Body of pancreas (tissue), 4 donors: Measurements from ENCODE around the gene RAI1. TPM values are rescaled to one million over a fixed set of nuclear protein-coding genes. Genes with fewer than 3 reads are reported as not detected.

ENCODE experiments used
- ATAC-seq: fragments of 150-250 bp; one replicate; pipeline ENCODE4 v1.9.1; 2016
- DNase-seq, 4 donors: peaks; one replicate each; pipeline ENCODE4 v3.0.0-alpha.2; 2019
- H3K27ac ChIP-seq, 4 donors: fragments of 200-600 bp; sonication (generic); 1 replicate in 3 of 4; 2 replicates in 1 of 4; pipeline versions ENCODE4 v1.5.1 to v1.6.1; 2016 to 2019; ENCODE audit warnings: mild to moderate bottlenecking in 1 of 4, mixed read lengths in 1 of 4, moderate library complexity in 1 of 4
- H3K27me3 ChIP-seq, 2 donors: fragments of 200-600 bp; sonication (generic); one replicate each; pipeline ENCODE4 v1.6.0; 2016; ENCODE audit warnings: mild to moderate bottlenecking in 1 of 2
- H3K36me3 ChIP-seq, 2 donors: fragments of 200-600 bp; sonication (generic); replicated peaks in 1 of 2; 2 replicates each; pipeline ENCODE4 v1.5.1; 2016; ENCODE audit warnings: low read depth in 2 of 2; ENCODE audit not compliant: insufficient read depth in 1 of 2
- H3K4me1 ChIP-seq: fragments of 200-600 bp; sonication (generic); one replicate; pipeline ENCODE4 v1.6.0; 2016
- H3K4me3 ChIP-seq, 2 donors: fragments of 200-600 bp; sonication (generic); 1 replicate in 1 of 2; 2 replicates in 1 of 2; pipeline ENCODE4 v1.5.1; 2016 to 2019
- H3K9me3 ChIP-seq, 3 donors: fragments of 200-600 bp; sonication (generic); 1 replicate in 2 of 3; 2 replicates in 1 of 3; pipeline ENCODE4 v1.5.1; 2016
- POLR2A ChIP-seq, 3 donors: fragments of 450-650 bp; IDR thresholded peaks; one replicate each; pipeline ENCODE4 v1.6.1; 2016; ENCODE audit warnings: antibody characterized with exemption in 3 of 3, mild to moderate bottlenecking in 2 of 3
- WGBS, 2 donors: methylation state at CpG; one replicate each; pipeline ENCODE4 v1.1.5; 2017; 5-methylcytosine and 5-hydroxymethylcytosine counted together
- intact Hi-C: fragments of 100-400 bp; cut with DNase I; formaldehyde crosslinking; loops from one replicate; pipeline ENCODE4 v1.15.1; 2023
- total RNA-seq, 2 donors: library from RNA; depleted of rRNA; stranded (reverse); fragments of >200 nt; gene quantifications; one replicate each; pipeline ENCODE4 v1.1.0, GENCODE V29; 2016
- TF ChIP-seq, protein P1 (sequence below), 7 experiments: fragments of 450-650 bp in 4 of 7; fragments of 200-600 bp in 3 of 7; sonication (generic) in 3 of 7; IDR thresholded peaks; one replicate each; pipeline ENCODE4 v1.5.1; 2016 to 2019; ENCODE audit warnings: antibody characterized with exemption in 7 of 7

The RAI1 gene
- total RNA-seq, 2 donors from 2014 or later: 16.3 to 41.5 TPM

DNA sequence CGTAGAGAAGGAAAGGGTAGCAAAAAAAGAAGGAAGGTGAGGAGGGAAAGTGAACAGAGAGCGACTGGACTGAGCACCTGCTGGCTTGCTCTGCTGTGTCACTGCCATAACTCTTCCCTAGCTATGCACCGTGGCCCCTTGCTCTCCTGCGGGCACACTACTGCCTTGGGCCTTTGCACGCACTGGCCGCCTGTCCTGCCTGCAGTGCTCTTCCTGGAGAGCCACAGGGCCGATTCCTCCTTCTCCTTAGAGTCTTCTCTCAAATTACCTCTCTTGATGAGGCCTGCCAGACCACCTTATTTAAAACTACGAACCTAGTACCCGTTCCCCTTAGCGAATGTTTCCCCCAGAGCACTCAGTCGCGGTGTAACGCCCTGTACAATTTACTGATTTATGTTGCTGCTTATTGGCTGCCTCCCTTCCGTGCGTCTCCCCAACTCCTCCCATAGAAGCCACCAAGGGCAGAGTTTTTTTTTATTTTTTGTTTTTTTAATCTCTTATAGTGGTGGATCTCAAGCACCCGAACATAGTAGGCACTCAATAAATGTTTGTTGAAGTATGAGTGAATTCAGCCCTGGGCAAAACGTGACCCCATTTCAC, 70.3 kb downstream of the RAI1 start:
- no peaks in the 10 kb centered on the region for H3K36me3 ChIP-seq
- WGBS, 2 donors: 51 to 59% methylated on average over 17 of the region's 17 CpGs
- ATAC-seq (no peak), DNase-seq (no peak)
- H3K4me1 ChIP-seq: peaks cover 42% of the 10 kb centered on the region
- H3K27ac ChIP-seq: peak overlapping the region; percentile 12 to 81 (median 68)
- H3K27me3 ChIP-seq: no peaks in the 10 kb centered on the region
- no peak overlapping the region for H3K4me3 ChIP-seq
- intact Hi-C loops: no loop called here
- TF ChIP-seq POLR2A (IDR thresholded peaks at IDR 0.05): no peak
- TF ChIP-seq, protein P1, sequence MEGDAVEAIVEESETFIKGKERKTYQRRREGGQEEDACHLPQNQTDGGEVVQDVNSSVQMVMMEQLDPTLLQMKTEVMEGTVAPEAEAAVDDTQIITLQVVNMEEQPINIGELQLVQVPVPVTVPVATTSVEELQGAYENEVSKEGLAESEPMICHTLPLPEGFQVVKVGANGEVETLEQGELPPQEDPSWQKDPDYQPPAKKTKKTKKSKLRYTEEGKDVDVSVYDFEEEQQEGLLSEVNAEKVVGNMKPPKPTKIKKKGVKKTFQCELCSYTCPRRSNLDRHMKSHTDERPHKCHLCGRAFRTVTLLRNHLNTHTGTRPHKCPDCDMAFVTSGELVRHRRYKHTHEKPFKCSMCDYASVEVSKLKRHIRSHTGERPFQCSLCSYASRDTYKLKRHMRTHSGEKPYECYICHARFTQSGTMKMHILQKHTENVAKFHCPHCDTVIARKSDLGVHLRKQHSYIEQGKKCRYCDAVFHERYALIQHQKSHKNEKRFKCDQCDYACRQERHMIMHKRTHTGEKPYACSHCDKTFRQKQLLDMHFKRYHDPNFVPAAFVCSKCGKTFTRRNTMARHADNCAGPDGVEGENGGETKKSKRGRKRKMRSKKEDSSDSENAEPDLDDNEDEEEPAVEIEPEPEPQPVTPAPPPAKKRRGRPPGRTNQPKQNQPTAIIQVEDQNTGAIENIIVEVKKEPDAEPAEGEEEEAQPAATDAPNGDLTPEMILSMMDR (IDR thresholded peaks at IDR 0.05): no peak
- H3K9me3 ChIP-seq: no peaks in the 10 kb centered on the region

DNA sequence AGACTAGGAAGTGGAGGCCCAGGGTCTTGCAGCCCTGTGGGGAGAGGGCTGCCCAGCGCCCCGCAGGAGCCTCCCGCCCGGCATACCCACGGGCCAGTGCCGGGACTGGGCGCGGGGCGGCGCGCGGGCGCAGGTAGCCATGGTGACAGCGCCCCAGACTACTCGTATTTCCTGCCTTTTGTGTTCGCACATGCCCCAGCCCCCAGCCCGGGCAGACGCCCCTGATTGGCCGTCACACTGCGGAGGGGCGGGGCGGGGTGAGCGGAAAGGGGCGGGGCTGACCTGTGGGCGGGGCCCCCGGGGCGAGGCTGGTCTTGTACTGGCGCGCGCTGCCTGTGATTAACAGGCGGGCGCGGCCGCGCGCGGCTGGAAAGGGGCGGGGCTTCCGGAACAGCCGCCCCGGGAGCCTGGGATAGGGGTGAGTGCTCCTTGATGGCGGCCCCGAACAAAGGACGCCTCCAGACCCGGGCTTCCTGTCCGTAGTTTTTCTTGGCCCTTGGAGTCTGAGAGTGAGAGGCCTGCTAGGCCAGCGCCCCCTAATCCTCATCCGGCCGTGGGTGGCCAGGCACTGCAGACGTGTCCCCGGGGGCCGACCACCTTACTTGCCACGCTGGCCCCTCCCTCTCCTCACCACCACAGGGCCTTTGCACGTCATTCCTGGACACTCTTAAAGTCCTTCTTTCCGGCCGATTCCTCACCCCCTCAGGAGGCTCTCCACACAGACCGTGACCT, 71.0 kb downstream of the RAI1 start:
- TF ChIP-seq, protein P1 (IDR thresholded peaks at IDR 0.05): peak in 6 of 7 experiments; percentile 17 to 52 (median 40)
- TF ChIP-seq POLR2A (IDR thresholded peaks at IDR 0.05): peak in 2 of 3 donors; percentile 52 to 56
- Histone ChIP-seq H3K27ac (peak overlapping the region; percentile 28 to 81 (median 68)), H3K9me3 (no peaks in the 10 kb centered on the region), H3K27me3 (no peaks in the 10 kb centered on the region), H3K36me3 (no peaks in the 10 kb centered on the region), H3K4me3 (peak overlapping the region in 1 of 2 donors; percentile 34), H3K4me1 (peaks cover 42% of the 10 kb centered on the region)
- intact Hi-C loops: no loop called here
- 4 to 7% methylated on average over 24 to 56 of the region's 57 CpGs for WGBS, 2 donors
- peak; percentile 95 for ATAC-seq
- peak; percentile 97 to 98 (median 97) for DNase-seq

DNA sequence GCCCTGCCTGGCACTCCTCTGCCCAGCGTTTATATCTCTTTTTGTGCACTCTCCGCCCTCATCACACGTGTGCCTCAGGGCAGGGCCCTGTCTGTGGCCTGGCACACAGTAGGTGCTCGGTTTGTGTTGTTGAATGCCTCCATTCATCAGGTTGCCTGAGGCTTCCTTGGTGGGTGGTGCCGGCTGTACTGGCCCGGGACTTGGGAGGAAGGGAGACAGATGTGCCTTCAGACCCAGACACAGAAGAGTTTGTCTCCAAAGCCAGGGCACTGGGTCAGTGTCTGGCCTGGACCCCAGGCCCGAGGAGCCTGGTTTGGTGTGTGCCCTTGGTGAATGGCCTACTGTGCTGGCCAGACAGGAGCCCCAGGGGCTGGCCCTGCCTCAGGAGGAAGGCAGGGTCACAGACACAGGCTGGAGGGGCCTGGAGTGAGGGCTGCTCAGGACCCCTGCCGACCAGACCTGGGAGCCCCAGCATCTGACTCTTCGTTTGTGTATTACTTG, 71.6 kb downstream of the RAI1 start:
- no peak for ATAC-seq
- DNase-seq: no peak
- H3K9me3 ChIP-seq: no peaks in the 10 kb centered on the region
- H3K36me3 ChIP-seq: no peaks in the 10 kb centered on the region
- intact Hi-C loops: no loop called here
- no peaks in the 10 kb centered on the region for H3K27me3 ChIP-seq
- H3K4me3 ChIP-seq: no peak overlapping the region
- 41% methylated on average over 7 to 8 of the region's 9 CpGs for WGBS, 2 donors
- H3K27ac ChIP-seq: peak overlapping the region; percentile 28 to 81 (median 64)
- TF ChIP-seq, protein P1 (IDR thresholded peaks at IDR 0.05): no peak
- TF ChIP-seq POLR2A (IDR thresholded peaks at IDR 0.05): no peak
- peaks cover 42% of the 10 kb centered on the region for H3K4me1 ChIP-seq

DNA sequence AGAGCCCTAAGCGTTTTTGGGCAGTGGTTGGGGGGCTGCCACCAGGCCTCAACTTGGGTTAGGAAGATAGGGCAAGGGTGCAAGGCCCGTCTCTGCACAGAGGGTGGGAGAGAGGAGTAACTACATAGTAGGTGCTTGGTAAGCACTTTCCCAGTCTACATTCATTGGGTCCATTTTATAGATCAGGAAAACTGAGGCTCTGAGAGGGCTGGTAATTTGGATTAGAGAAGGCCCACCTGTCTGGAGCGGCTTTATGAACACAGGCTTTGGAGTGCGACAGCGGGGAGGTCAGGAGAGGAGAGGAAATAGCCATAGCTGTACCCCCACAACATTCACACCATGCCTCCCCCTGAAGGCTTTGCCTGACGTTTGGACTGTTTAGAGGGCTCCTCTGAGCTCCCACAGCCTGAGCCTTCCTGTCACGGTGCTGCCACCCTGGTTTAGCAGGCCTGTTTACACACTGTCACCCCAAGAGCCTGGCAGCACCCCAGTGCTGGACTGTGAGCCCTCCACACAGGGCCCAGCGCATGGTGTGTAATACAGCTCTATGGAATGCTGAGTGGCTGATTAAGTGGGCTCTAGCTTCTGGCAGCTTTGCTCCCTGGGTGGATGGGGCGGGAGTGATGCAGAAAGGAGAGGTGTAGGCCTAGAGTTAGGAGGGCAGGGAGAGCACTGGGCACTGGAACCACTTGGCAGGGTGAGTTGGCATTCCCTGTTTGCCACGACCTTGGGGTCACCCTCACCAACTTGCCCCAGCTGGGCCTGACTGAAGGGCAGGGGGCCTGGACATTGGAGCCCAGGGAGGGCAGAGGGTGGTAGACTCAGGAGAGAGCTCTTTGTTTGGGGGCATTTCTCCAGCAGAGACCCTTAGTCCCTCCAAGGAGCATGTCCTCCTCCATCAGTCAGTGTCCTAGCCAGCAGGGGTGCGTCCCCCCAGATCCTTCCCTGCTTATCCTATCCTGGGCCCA, 73.7 kb downstream of the RAI1 start:
- no peak for TF ChIP-seq POLR2A (IDR thresholded peaks at IDR 0.05)
- TF ChIP-seq, protein P1 (IDR thresholded peaks at IDR 0.05): no peak
- WGBS, 2 donors: 72 to 79% methylated on average over 10 to 11 of the region's 11 CpGs
- Histone ChIP-seq H3K27ac (no peak overlapping the region), H3K4me3 (no peak overlapping the region), H3K4me1 (peaks cover 41% of the 10 kb centered on the region), H3K27me3 (no peaks in the 10 kb centered on the region), H3K9me3 (no peaks in the 10 kb centered on the region), H3K36me3 (no peaks in the 10 kb centered on the region)
- no peak for DNase-seq
- intact Hi-C loops: no loop called here
- ATAC-seq: no peak
